NK-92 (cell line): Measurements from ENCODE around the gene SST.

ENCODE experiments used
- DNase-seq: peaks from one replicate; lab custom pipeline; 2025; ENCODE audit not compliant: unreplicated experiment; lab: John Stamatoyannopoulos, UW

Gene SST

DNA sequence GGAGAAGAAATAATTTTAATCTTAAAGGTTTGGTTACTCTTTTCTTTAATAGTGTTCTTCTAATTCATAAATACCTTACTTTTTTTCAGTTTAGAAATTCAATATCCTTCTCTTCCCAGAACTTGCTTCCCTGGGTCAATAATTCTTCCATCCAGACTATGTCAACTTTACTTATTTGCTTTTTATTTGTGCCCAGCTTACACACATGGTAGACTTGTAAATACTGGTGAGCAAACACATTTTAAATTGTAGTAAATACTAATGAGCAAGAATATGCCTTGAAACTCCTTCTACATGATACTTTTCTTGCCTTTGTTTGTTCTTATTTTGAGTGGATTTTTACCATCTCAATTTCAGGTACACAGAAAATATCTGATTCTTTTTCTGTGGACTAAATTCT is 33.7 kb downstream of the SST start:
- DNase-seq: no peak

DNA sequence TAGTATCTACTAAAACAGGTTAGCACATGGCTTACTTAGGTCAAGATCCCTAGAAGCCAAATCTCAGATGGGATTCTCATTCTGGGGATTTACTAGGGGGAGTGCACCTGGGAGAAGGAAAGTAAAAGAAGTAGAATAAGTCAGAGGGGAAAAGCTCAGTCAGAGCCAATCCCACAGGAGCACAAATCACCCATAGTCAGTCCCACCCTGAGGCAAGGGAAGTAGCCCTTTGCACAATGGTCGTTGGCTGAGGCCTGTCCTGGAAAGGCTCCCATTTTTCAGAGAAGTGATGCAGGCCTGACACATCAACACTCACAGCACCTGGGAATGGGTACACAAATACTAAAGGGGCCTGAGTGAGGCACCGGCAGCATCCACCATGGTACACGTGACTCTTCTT is 39.8 kb downstream of the SST start:
- DNase-seq: no peak

DNA sequence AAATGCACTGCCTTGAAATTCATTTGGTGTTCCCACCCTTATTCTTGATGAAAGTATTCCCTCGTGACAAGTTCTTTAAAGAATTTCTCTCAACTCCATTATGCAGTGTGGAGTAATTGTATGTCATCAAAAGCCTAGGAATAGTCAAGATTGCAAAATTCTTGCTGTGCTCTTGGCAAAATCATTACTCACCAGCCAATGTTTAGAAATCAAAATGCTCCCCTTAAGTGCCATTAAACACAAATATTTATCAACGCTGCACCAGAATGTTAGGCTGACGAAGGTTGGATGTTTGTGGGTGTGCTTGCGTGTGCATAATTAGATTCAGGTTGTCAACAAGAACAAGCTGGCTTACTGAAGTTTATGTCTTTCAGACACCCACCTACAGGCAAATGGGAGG is 40.5 kb downstream of the SST start:
- no peak for DNase-seq

DNA sequence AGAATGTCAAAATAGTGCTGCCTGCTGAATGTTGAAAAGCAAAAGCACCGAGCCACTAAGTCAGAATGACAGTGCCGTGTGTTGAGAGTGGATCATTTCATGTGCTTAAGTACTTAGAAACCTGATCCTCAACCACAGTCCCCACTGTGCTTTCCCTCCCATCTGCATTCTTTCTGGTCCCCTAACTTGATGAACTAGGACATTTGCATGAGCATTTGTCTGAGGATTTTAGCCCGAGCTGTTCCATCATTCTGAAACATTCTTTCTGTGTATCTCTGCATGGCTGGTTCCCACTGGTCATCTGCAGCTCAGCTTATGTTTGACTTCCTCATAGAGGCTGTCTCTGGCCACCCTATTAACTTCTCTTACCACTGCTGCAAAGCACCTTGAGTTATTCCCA is 42.0 kb downstream of the SST start:
- DNase-seq: no peak

DNA sequence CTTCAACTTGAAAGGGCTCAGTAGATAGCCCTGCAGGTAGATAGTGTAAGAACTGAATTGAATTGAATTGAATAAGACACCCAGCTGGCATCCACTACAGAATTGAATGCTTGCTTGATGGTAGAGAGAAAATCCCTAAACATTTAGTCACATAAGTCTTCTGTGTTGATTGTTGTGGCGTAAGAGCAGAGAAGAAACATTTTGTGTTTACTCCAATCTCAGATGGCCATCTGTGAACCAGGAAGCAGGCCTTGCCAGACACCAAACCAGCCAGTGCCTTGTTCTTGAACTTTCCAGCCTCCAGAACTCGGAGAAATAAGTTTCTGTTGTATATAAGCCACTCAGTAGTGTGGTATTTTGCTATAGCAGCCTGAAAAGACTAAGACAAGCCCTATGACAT is 43.6 kb downstream of the SST start:
- no peak for DNase-seq

DNA sequence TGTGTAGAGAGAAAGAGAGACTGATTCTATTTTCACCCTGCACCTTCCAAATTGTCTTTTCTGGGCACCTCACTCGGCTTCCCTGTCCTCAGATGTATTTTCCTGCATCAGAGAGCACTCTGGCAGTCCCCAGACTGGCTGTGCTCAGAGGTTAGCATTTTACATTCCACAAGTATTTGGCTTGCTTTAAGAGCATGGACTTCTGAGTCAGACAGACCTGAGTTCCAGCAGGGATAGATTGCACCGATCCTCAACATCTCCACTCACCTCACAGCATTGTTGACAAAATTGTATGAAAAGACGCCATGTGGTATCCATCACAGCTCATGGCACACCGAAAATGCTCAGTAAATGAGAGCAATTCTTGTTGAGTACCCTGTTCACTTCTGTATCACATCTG is 45.6 kb downstream of the SST start:
- no peak for DNase-seq

DNA sequence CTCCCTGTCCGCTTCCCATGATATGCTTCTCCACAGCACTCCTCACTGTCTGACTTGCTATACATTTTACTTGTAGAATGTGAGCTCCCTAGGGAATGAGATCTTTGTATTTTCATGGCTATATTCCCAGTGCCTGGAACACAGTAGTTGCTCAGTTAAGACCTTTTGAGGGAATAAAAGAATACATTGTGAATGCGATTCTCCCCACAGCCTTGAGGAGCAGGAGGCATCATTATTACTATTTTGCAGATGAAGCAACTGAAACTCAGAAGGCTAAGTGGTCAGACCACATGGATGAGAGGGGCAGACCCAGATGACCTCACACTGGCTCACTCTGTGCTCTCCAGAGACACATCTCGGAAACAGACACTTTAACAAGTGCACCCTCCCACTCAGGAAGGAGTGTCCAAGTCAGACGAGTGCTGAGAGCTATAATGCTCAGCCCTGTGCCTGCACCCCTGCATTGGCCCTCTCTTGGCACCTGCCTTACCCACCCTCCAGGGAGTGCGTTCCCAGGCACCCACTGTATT is 46.8 kb downstream of the SST start:
- DNase-seq: no peak

DNA sequence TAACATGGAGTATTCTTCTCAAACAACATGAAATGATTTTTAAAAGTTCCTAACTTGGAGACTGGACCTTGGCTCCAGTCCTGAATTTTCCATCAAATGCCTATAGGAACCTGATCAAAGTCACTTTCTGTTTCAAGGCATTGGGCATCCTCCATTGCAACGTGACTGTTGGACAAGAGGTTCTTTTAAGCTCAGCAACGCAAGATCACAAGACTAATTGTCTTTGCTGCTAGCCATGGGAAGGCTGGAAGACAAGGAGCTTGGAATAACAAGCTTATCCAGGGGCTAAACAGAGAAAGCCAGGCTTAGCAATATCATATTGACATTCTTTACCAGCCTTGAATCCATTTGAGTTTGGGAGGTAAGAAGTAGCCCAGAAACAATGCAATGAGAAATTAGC is 48.3 kb downstream of the SST start:
- DNase-seq: no peak

DNA sequence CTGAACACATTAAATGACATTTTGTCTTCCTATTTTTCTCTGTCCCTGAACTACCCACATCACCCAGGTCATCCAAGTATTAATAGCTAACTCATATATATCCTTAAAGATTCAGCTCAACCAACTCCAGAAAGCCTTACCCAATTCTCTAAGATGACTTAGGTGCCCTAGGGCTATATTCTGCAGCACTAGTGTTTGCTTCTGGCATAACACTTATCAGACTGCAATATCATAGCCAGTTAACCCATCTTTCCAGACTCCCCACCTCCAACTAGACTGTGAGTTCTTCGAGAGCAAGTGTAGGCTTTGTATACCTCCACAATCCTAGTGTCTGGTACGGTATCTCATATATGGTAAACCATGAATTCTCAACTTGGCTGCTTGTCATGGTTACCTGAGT is 50.7 kb downstream of the SST start:
- DNase-seq: no peak
